NCI-H1436 (cell line): ENCODE results near the gene AMELY.
"Not testable (repeated sequence)": the region's sequence is repeated elsewhere in the genome, so short reads cannot be mapped to it uniquely, and the experiment has no call there.

Experiments
- DNase-seq: peaks from one replicate; lab custom pipeline; 2025; lab: John Stamatoyannopoulos, UW

The AMELY gene

GRCh38 chrY:6911253-6911881 lies at the start of gene AMELY:
TSS of gene AMELY (minus strand) at chrY:6911752. CDS start at chrY:6872608, 39,144 bp downstream.
- no peak for DNase-seq

DNA sequence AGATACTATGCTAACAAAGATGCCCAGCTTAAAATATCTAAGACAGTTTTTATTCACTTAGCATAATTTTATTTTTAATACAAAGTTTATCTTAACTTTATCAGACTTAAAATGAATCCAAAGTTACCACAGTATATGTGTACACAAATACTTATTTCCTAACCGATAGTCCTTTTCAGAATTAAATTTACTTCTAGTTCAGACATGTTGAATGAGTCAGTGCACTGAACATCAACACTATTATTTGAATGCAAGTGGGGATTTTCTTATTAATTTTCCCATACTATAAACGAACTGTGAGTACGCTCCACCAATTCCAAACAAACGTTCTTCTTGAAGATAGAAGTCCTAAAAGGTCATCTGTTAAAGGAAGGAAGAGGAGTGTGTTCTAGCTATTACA lies 38.4 kb upstream of the AMELY start:
- DNase-seq = no peak

DNA sequence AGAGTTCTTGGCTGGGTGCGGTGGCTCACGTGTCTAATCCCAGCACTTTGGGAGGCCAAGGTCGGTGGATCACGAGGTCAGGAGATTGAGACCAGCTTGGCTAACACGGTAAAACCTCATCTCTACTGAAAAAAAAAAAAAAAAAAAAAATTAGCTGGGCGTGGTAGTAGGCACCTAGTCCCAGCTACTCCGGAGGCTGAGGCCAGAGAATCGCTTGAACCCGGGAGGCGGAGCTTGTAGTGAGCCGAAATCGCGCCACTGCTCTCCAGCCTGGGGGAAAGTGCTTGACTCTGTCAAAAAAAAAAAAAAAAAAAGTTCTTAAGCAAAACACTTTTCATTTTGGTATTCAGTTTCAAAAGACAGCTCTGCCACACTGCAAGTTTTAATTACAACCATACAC lies 36.8 kb upstream of the AMELY start:
- DNase-seq = no peak

DNA sequence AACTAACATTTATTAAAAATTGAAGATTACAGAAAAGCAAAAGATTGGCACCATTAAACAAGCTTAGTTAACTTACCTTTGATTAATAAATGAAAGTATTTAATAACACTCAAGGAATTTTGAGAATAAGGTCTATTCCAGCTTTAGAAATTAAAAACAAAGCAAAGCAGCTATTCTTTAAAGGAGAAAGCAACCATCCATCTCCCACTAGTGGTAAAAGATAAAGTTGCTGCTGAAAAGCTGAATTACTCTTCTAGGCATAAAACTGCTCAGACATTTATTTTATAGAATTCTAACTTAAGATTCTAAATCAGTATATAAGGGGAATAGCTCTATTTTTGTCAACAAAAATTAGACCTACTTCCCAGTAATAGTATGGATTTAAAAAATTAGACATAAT lies 36.1 kb upstream of the AMELY start:
- DNase-seq = no peak

DNA sequence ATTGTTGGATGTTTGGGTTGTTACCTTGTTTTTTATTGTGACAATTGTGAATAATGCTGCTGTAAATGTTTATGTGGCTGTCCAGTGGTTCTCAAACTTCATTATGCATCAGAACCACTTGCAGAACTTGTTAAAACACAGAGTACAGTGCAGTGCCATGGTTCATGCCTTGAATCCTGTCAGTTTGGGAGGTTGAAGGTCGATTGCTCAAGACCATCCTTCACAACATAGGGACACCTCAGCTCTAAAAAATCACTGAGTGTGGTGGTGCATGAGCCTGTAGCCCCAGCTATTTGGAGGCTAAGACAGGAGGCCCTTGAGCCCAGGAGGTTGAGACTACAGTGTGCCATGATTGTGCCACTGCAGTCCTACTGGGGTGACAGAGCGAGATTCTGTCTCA lies 23.9 kb upstream of the AMELY start:
- DNase-seq = no peak

GRCh38 chrY:6931779-6932396 lies 20.3 kb upstream of the AMELY start:
- DNase-seq = no peak

- DNase-seq = no peak
Measured at GRCh38 chrY:6929237-6929636, 17.7 kb upstream of the AMELY start.

DNA sequence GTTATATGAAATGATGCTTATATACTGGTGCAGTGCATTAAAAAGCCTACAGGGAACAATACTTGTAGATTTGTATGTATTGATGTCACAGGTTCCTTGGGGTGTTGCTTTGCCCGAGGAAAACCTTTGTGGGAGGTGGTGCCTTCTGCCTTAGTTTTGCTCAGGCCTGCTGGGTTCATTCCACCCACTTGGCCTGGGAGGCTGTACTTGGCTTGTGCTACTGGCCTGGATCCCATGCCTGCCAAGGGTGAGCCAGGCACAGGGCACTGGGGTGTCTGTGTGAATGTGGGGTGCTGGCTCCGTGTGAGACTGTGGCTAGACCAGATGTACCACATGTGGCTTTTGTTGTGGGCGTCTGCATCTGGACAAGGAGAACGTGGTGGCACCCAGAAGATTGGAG lies 16.7 kb upstream of the AMELY start:
- no peak for DNase-seq

DNA sequence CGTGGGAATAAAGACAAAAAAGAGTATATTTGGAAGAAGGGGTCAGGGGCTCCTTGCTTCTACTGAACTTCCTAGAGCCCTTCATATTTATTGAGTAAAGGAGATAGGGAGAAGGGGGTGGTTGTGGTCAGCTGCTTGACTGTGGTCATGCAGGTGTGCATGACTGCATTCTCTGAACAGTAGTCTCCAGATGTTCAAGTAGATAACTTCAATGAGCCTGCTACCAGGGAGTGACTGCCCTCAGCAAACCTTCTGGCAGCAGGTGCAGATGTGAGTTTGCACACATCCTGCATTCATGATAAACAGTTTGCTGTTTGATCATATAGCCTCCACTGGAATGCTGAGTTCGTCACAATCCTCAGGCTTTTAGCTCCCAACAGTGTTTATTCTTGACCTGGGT lies 9.5 kb upstream of the AMELY start:
- DNase-seq = no peak

DNA sequence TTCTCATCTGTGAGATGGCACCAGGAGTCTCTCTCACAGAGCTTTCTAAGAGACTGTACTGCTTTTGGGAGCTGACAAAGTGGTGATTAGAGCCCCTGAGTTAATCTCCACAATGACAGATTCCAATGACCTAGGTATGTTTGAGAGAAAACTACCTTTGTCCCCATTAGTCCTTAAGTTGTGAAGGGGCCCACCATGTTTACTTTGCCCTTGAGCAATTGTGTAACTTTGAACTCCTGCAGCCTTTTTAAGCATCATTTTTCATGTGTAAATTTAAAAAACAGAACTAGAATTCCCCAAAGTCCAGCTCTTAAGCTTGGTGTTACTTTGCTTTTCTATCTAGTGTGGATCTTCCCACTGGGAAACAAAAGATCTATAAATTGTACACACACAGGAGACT lies 1.8 kb upstream of the AMELY start:
- DNase-seq = no peak

- DNase-seq = no peak
Measured at GRCh38 chrY:6910372-6911252, 940 bp downstream of the AMELY start, which contains the start of gene TBL1Y. TSS of gene TBL1Y (plus strand) at chrY:6910697. CDS start at chrY:7025085, 114,388 bp downstream.

- no peak for DNase-seq
Measured at GRCh38 chrY:6909856-6910255, 1.7 kb downstream of the AMELY start.

DNA sequence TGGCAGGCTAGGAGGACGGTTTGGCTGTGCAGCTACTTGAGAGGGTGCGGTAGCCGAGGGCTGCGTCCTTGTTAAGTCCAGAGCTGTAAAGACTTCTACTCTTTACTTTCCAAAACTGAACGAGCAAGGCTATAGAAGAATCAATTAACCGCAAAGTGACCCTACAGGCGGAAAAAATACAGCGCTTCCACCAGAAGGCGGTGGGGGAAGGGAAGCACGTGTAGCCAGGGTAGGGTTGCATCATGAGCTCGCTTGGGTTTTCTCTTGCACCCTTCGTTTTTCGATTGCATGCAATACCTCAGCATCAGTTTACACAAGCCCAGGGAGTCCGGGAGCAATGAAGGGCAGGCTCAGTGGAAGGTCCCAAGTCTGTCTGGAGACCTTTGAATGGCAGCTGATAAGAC lies 2.4 kb downstream of the AMELY start:
- no peak for DNase-seq

- not testable (repeated sequence) for DNase-seq
Measured at GRCh38 chrY:6908021-6908420, 3.5 kb downstream of the AMELY start.

DNA sequence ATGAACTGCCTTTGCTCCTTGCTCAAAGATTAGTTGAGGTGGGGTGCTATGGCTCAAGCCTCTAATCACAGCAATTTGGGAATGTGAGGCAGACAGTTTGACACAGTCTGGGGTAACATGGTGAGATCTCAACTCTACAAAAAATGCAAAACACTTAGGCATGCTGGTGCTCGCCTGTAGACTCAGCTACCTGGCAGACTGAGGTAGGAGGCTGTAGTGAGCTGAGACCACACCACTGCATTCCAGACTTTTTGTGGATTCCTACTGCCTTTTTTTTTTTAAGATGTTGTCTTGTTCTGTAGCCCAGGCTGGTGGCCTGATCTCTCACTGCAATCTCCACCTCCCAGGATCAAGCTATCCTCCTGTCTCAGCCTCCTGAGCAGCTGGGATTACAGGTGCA lies 4.0 kb downstream of the AMELY start:
- no peak for DNase-seq

DNA sequence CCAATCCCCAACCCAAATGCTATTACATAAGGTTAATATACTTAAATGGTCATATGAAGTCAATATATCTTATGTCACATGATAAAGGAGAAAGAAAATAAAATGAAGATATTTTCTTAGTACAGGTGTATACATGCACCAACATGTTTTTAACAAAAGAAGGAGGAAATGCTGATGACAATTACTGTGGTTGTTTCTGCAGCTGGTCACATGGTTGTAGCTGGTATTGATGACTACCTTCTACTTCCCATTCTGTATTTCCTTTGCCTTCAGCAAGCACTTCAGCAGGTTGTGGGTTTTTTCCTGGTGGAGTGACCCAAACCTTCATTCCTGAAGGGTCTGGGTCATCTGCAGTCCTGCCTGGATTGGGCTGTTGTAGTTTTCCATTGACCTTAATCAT lies 9.4 kb downstream of the AMELY start:
- DNase-seq = not testable (repeated sequence)

GRCh38 chrY:6895236-6895635 lies 16.3 kb downstream of the AMELY start:
- DNase-seq = no peak

DNA sequence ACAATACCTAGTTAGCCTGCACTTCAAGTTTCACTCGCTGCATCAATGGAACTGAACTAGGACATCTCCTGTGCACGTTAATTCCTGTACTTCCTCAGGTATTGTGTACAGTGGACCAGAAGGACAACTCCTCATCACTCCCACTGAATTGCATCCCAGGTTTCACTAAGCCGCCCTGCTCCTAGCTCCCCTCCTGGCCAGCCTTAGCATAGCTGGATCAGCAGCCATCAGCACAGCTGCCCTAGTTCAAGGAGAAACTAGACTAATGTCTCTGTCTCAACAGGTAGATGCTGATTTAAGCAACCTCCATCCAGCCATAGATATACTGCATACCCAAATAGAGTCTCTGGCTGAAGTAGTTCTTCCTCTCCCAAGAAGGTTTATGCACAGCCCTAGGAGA lies 17.1 kb downstream of the AMELY start:
- no peak for DNase-seq

- DNase-seq = no peak
Measured at GRCh38 chrY:6849384-6849783, 62.2 kb downstream of the AMELY start.

DNA sequence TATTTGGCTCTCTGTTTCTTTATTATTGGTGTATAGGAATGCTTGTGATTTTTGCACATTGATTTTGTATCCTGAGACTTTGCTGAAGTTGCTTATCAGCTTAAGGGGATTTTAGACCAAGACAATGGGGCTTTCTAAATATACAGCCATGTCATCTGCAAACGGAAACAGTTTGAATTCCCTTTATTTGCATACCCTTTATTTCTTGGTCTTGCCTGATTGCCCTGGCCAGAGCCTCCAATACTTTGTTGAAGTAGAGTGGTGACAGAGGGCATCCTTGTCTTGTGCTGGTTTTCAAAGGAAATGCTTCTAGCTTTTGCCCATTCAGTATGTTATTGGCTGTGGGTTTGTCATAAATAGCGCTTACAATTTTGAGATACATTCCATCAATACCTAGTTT lies 68.9 kb downstream of the AMELY start:
- not testable (repeated sequence) for DNase-seq
